Panc1 (cell line): ENCODE data around the gene GRIA4. TPM values are rescaled to one million over a fixed set of nuclear protein-coding genes. Genes with fewer than 3 reads are reported as not detected.

Experiments
- ATAC-seq: fragments of 200-7000 bp; cut with Tn5 transposase; 2 replicates; pipeline ENCODE4 v1.9.1; 2020; ENCODE audit warnings: mild to moderate bottlenecking, moderate library complexity
- BruUV-seq: library from RNA; stranded (reverse); fragments of 400-500 nt; replicated peaks from 2 replicates; lab custom pipeline; 2021; lab: Mats Ljungman, UMichigan
- CTCF ChIA-PET: fragments of 300-600 bp; sonication (Branson Sonifier 250); formaldehyde crosslinking; loops from one replicate; lab custom pipeline; 2022; ENCODE audit warnings: antibody characterized with exemption; lab: Charles Lee
- POLR2A ChIA-PET: fragments of 300-600 bp; sonication (Branson Sonifier 250); formaldehyde crosslinking; loops from one replicate; lab custom pipeline; 2022; ENCODE audit warnings: antibody characterized with exemption; lab: Charles Lee
- DNase-seq: peaks from one replicate; pipeline ENCODE4 v3.0.0-alpha.2; 2010; ENCODE audit warnings: low read depth, low spot score
- H3K27ac ChIP-seq: 2 replicates; pipeline ENCODE4 v1.5.1; 2011; ENCODE audit warnings: mild to moderate bottlenecking, low read length, inconsistent platforms
- H3K27me3 ChIP-seq: fragments of 200-500 bp; sonication (Bioruptor generic); 2 replicates; pipeline ENCODE4 v1.6.0; 2014; ENCODE audit warnings: low read length, inconsistent platforms; ENCODE audit not compliant: control insufficient read depth, insufficient read depth
- H3K36me3 ChIP-seq: fragments of 200-500 bp; sonication (Bioruptor generic); 2 replicates; pipeline ENCODE4 v1.5.1; 2014; ENCODE audit warnings: inconsistent platforms, mild to moderate bottlenecking, low read length, moderate library complexity; ENCODE audit not compliant: control insufficient read depth, insufficient read depth
- H3K4me1 ChIP-seq: 2 replicates; pipeline ENCODE4 v1.5.1; 2011; ENCODE audit warnings: inconsistent platforms, mild to moderate bottlenecking, low read length, moderate library complexity; ENCODE audit not compliant: control insufficient read depth, insufficient read depth
- H3K4me3 ChIP-seq, 2 experiments: 2 replicates each; pipeline ENCODE4 v1.5.1; 2011 to 2012; ENCODE audit warnings: low read depth in 2 of 2, low read length in 2 of 2, mild to moderate bottlenecking in 2 of 2, inconsistent platforms in 1 of 2, moderate library complexity in 1 of 2
- H3K9me3 ChIP-seq: fragments of 200-500 bp; sonication (Bioruptor generic); 2 replicates; pipeline ENCODE4 v1.5.1; 2014; ENCODE audit warnings: low read depth, mild to moderate bottlenecking, inconsistent platforms, low read length, moderate library complexity; ENCODE audit not compliant: control insufficient read depth, insufficient read depth
- CTCF ChIP-seq: fragments of 450-650 bp; IDR thresholded peaks from 2 replicates; pipeline ENCODE4 v1.5.1; 2017; ENCODE audit warnings: mild to moderate bottlenecking
- POLR2AphosphoS5 ChIP-seq: IDR thresholded peaks from 2 replicates; pipeline ENCODE4 v1.6.1; 2012; ENCODE audit warnings: mild to moderate bottlenecking, low read depth, low read length, moderate library complexity
- REST ChIP-seq, 2 experiments: IDR thresholded peaks; 2 replicates each; pipeline ENCODE4 v1.6.1; 2011 to 2012; ENCODE audit warnings: low read depth in 2 of 2, control low read depth in 1 of 2, low read length in 1 of 2, mild to moderate bottlenecking in 1 of 2, moderate library complexity in 1 of 2; ENCODE audit not compliant: insufficient read depth in 1 of 2
- SIN3A ChIP-seq: IDR thresholded peaks from 2 replicates; pipeline ENCODE4 v1.6.1; 2012; ENCODE audit warnings: low read depth, mild to moderate bottlenecking, low read length, moderate library complexity, borderline replicate concordance; ENCODE audit not compliant: insufficient read depth
- TCF7L2 ChIP-seq: IDR thresholded peaks from 2 replicates; pipeline ENCODE4 v1.6.1; 2011; ENCODE audit warnings: mild to moderate bottlenecking, low read depth, low read length, inconsistent platforms
- in situ Hi-C: cut with HindIII; loops from 2 replicates; pipeline ENCODE4 v1.10.0; 2016; ENCODE audit warnings: low sequenced_read_pairs, low pct_unique_long_range_greater_than_20kb
- intact Hi-C: fragments of 100-400 bp; cut with micrococcal nuclease; formaldehyde crosslinking; loops from one replicate; pipeline ENCODE4 v1.10.0; 2022; ENCODE audit not compliant: unreplicated experiment
- total RNA-seq: library from RNA; stranded (reverse); gene quantifications from one replicate; pipeline ENCODE4 v1.2.1, GENCODE V29; 2021; ENCODE audit not compliant: unreplicated experiment

Gene GRIA4
- total RNA-seq, 1 experiment from 2014 or later: not detected

- no TSS peak for BruUV-seq
Measured at GRCh38 chr11:105740164-105740903, 130.5 kb downstream of the GRIA4 start.

GRCh38 chr11:105741488-105742020 is 131.7 kb downstream of the GRIA4 start:
- intact Hi-C loops (no loop called here), in situ Hi-C loops (no loop called here)
- Histone ChIP-seq H3K4me1 (no peaks in the 10 kb centered on the region), H3K36me3 (no peaks in the 10 kb centered on the region), H3K4me3 (no peak overlapping the region), H3K27me3 (no peaks in the 10 kb centered on the region), H3K27ac (no peak overlapping the region), H3K9me3 (no peaks in the 10 kb centered on the region)
- no TSS peak for BruUV-seq
- no peak for ATAC-seq
- ChIA-PET CTCF (no interaction called here), POLR2A (no interaction called here)
- TF ChIP-seq REST (IDR thresholded peaks at IDR 0.05; ENCODE audit: insufficient read depth in 1 of 2, low read depth in 2 of 2, low read length in 1 of 2) (no peak), POLR2AphosphoS5 (no peak), SIN3A (no peak), TCF7L2 (no peak), CTCF (no peak)
- DNase-seq: no peak

More at GRCh38 chr11:105740164-105740903, 130.5 kb downstream of the GRIA4 start:
- H3K27ac ChIP-seq: no peak overlapping the region
- no peaks in the 10 kb centered on the region for H3K9me3 ChIP-seq
- intact Hi-C loops: no loop called here
- H3K36me3 ChIP-seq: no peaks in the 10 kb centered on the region
- no peaks in the 10 kb centered on the region for H3K27me3 ChIP-seq
- POLR2A ChIA-PET: no interaction called here
- in situ Hi-C loops: no loop called here
- DNase-seq (no peak), ATAC-seq (no peak)
- no peaks in the 10 kb centered on the region for H3K4me1 ChIP-seq
- CTCF ChIA-PET: no interaction called here
- H3K4me3 ChIP-seq: no peak overlapping the region
- TF ChIP-seq TCF7L2 (no peak), SIN3A (no peak), POLR2AphosphoS5 (no peak), CTCF (no peak), REST (IDR thresholded peaks at IDR 0.05; ENCODE audit: insufficient read depth in 1 of 2, low read depth in 2 of 2, low read length in 1 of 2) (no peak)
